ENCODE results near the gene AIFM2. TPM values are rescaled to one million over a fixed set of nuclear protein-coding genes. Genes with fewer than 3 reads are reported as not detected.

AIFM2 gene
- total and polyA plus RNA-seq, 10 of the 15 experiments (the other 5 are each of a cell fraction or from before 2014, with no cell fraction given) = 4.5 to 30.8 (median 15.6) TPM

- TF ChIP-seq CBX5 (IDR thresholded peaks at IDR 0.05; ENCODE audit: low read depth) = no peak
- TF ChIP-seq WRNIP1 (IDR thresholded peaks at IDR 0.05; ENCODE audit: borderline replicate concordance, low read depth, low read length) = no peak
- TF ChIP-seq NR2C2 (IDR thresholded peaks at IDR 0.05; ENCODE audit: borderline replicate concordance, control insufficient read depth, insufficient read length, low read depth) = no peak
- no peak for TF ChIP-seq E4F1 (IDR thresholded peaks at IDR 0.05; ENCODE audit: borderline replicate concordance, partially characterized antibody)
These were observed 40.3 kb downstream of the AIFM2 start (continued) for GRCh38 chr10:70092389-70092718.

GRCh38 chr10:70090951-70091350, 41.7 kb downstream of the AIFM2 start:
- CTCF ChIA-PET = no interaction called here
- H3K27ac ChIP-seq (ENCODE audit: control insufficient read depth, insufficient read depth) = no peak overlapping the region
- RAD21 ChIA-PET (ENCODE audit: unreplicated experiment) = no interaction called here
- H4K20me1 ChIP-seq (ENCODE audit: control insufficient read depth, insufficient read depth) = no peaks in the 10 kb centered on the region
- no peak for ATAC-seq
- H3K4me3 ChIP-seq = no peak overlapping the region
- peaks cover 7% of the 10 kb centered on the region; the same call in 1 of the 2 replicates for H3K4me1 ChIP-seq (ENCODE audit: control insufficient read depth, insufficient read depth, low read length)
- BruUV-seq (replicated peaks) = no TSS peak
- 56% methylated on average over 5 of the region's 5 CpGs for WGBS (ENCODE audit: insufficient coverage, insufficient replicate concordance, low lambda C conversion rate, missing lambda C conversion rate)
- SMC1A ChIA-PET (ENCODE audit: uncharacterized antibody, unreplicated experiment) = no interaction called here
- no peak overlapping the region for H3K4me2 ChIP-seq (ENCODE audit: control insufficient read depth, insufficient read depth)
- H3K36me3 ChIP-seq (ENCODE audit: control insufficient read depth in 2 of 2, insufficient read depth in 2 of 2, low read length in 1 of 2) = no peaks in the 10 kb centered on the region
- intact Hi-C loops (cut with micrococcal nuclease; ENCODE audit: unreplicated experiment) = no loop called here
- DNase-seq (ENCODE audit: low read depth, low spot score) = no peak
- no peak for FAIRE-seq
- POLR2A ChIA-PET = no interaction called here
- no peak overlapping the region for H3K9ac ChIP-seq (ENCODE audit: control insufficient read depth, insufficient read depth, low read length)
- no peak overlapping the region for H2AFZ ChIP-seq (ENCODE audit: control insufficient read depth, low read depth, low read length)
- H3K9me3 ChIP-seq (replicated peaks; ENCODE audit: control insufficient read depth, insufficient read depth, low read length) = no peaks in the 10 kb centered on the region
- no peaks in the 10 kb centered on the region for H3K79me2 ChIP-seq (ENCODE audit: control insufficient read depth, insufficient read depth, low read length)
- H3K27me3 ChIP-seq (replicated peaks in 1 of 2; ENCODE audit: control insufficient read depth in 2 of 2, insufficient read depth in 2 of 2, low read length in 1 of 2) = no peaks in the 10 kb centered on the region
- in situ Hi-C loops (cut with MboI) = no loop called here
- no peak for TF ChIP-seq PRDM15 (CRISPR knock-in tag; IDR thresholded peaks at IDR 0.05)
- TF ChIP-seq LARP7 (IDR thresholded peaks at IDR 0.05) = no peak
- no peak for TF ChIP-seq TCF7 (IDR thresholded peaks at IDR 0.05; ENCODE audit: borderline replicate concordance)
- no peak for TF ChIP-seq CUX1 (IDR thresholded peaks at IDR 0.05; ENCODE audit: insufficient replicate concordance, low read depth, low read length)
- TF ChIP-seq HDGF (IDR thresholded peaks at IDR 0.05) = no peak

Data from GM12878 (cell line).